SK-N-MC (cell line): ENCODE results near the gene TOMM34.

Experiments used
- EZH2 ChIP-seq: fragments of 200-600 bp; sonication (generic); IDR thresholded peaks from one replicate; pipeline ENCODE4 v1.6.1; 2017; ENCODE audit warnings: antibody characterized with exemption
- FOXP2 ChIP-seq: optimal IDR thresholded peaks from 2 replicates; pipeline ENCODE3; 2011; ENCODE audit warnings: mild to moderate bottlenecking, moderate library complexity; ENCODE audit not compliant: insufficient read depth; ENCODE audit errors: extremely low read length, control extremely low read depth
- POLR2AphosphoS5 ChIP-seq: IDR thresholded peaks from 2 replicates; pipeline ENCODE4 v1.6.1; 2012; ENCODE audit warnings: mild to moderate bottlenecking, low read depth, low read length, borderline replicate concordance

DNA sequence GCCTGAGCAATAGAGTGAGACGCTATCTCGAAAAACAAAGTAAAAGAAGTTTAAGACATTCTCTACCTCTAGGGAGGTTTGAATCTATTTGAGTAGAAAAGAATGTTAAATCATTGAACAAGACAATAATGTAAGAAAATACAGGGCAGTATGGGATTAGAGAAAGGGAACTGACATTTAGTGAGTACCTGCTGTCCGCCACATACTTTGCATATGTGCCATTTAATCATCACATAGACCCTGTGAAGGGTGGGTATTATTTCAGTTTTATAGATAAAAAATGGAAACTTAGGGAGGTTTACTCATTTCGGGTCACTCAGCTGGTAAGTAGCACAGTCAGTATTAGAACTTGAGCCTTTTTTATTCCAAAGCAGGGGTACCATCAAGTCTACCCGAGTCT, 37.5 kb upstream of the TOMM34 start:
- no peak for TF ChIP-seq POLR2AphosphoS5
- TF ChIP-seq EZH2, result no peak
- TF ChIP-seq FOXP2, result no peak
